GM12865 (cell line): ENCODE data around the gene OR7G2.

Experiments used
- DNase-seq: peaks from one replicate; pipeline ENCODE4 v3.0.0; 2010; ENCODE audit warnings: low read depth
- H3K4me3 ChIP-seq: 2 replicates; pipeline ENCODE4 v1.5.1; 2011; ENCODE audit warnings: mild to moderate bottlenecking, low read depth, low read length, control low read depth
- CTCF ChIP-seq: IDR thresholded peaks from 2 replicates; pipeline ENCODE4 v1.5.1; 2011; ENCODE audit warnings: low read length, control low read depth, low read depth, inconsistent platforms; ENCODE audit not compliant: insufficient read depth; ENCODE audit errors: missing control alignments

Gene OR7G2

GRCh38 chr19:9107375-9107774, at the start of gene OR7G2:
OR7G2 (minus strand) TSS chr19:9107475; CDS start chr19:9103243, 4,232 bp downstream.
- no peak for DNase-seq
- no peak for TF ChIP-seq CTCF
- H3K4me3 ChIP-seq: no peak within 1 kb of the TSS

- no peak for DNase-seq
- no peak overlapping the region for H3K4me3 ChIP-seq
- no peak for TF ChIP-seq CTCF
Observed at GRCh38 chr19:9156304-9156703, 49.0 kb upstream of the OR7G2 start.

- DNase-seq: no peak
- no peak for TF ChIP-seq CTCF
- H3K4me3 ChIP-seq: no peak overlapping the region
Observed at GRCh38 chr19:9155591-9155990, 48.3 kb upstream of the OR7G2 start.

DNA sequence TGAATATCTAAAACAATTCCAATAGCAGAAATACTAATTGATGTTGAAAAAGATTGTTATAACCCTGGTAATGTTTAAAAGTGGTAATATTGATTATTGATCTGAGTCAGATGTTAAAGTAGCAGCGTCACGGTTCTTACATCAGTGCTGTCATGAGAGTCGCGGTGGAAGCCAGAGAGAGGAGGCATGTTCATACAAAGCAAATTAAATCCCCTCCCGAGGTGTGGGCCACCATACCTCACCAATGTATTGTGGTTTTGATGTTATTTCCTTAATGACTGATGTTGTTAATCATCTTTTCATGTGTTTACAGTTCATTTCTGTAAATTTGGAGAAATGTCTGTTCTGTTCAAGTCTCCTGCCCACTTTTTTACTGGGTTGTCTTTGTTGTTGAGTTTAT, 44.1 kb upstream of the OR7G2 start:
- H3K4me3 ChIP-seq: no peak overlapping the region
- DNase-seq: no peak
- TF ChIP-seq CTCF: no peak

DNA sequence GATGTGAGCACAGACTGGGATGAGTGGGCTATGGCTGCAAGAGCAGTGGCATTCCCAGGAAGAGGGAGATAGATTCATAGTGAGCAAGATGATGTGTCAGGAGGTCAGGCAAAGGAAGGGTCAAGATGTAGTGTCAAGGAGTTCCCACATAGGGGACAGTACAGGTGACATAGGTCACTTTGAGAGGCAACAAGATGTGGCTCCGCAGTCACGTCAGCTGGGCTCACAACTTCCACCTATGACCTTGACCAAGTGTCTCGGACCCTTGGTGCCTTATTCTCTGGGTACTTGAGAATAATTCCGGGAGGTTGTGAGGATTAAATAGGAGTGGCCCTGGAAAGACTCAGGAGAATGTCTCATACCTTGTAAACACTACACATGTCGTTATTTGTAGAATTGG, 43.4 kb upstream of the OR7G2 start:
- TF ChIP-seq CTCF: no peak
- DNase-seq: no peak
- no peak overlapping the region for H3K4me3 ChIP-seq

- no peak for DNase-seq
- no peak for TF ChIP-seq CTCF
- H3K4me3 ChIP-seq: no peak overlapping the region
Observed at GRCh38 chr19:9149997-9150396, 42.7 kb upstream of the OR7G2 start.

- TF ChIP-seq CTCF: no peak
- no peak for DNase-seq
- H3K4me3 ChIP-seq: no peak overlapping the region
Observed at GRCh38 chr19:9148697-9149096, 41.4 kb upstream of the OR7G2 start.
